HCT116 (cell line): ENCODE data around the gene CXCR6.

Experiments used
- CEBPB ChIP-seq: IDR thresholded peaks from 2 replicates; pipeline ENCODE4 v1.6.1; 2012; ENCODE audit warnings: low read depth
- EZH2phosphoT487 ChIP-seq: fragments of 200-600 bp; IDR thresholded peaks from 2 replicates; pipeline ENCODE4 v1.6.1; 2018; ENCODE audit warnings: antibody characterized with exemption, borderline replicate concordance
- JUND ChIP-seq: IDR thresholded peaks from 2 replicates; pipeline ENCODE4 v1.6.1; 2012
- MAX ChIP-seq: IDR thresholded peaks from 2 replicates; pipeline ENCODE4 v1.6.1; 2012
- POLR2A ChIP-seq: IDR thresholded peaks from 2 replicates; pipeline ENCODE4 v1.7.0; 2011; ENCODE audit warnings: borderline replicate concordance; ENCODE audit not compliant: insufficient read depth, insufficient read length; ENCODE audit errors: extremely low read depth
- YY1 ChIP-seq: IDR thresholded peaks from 2 replicates; pipeline ENCODE4 v1.6.1; 2011; ENCODE audit warnings: low read length, low read depth, moderate library complexity, mild to moderate bottlenecking; ENCODE audit not compliant: insufficient replicate concordance; ENCODE audit errors: extremely low read depth
- TF ChIP-seq, protein P1 (sequence below), 3 experiments: fragments of 200-600 bp in 1 of 3; sonication (generic) in 1 of 3; IDR thresholded peaks in 2 of 3; conservative IDR thresholded peaks in 1 of 3; 2 replicates each; pipeline ENCODE4 v1.5.1; 2012 to 2017; ENCODE audit warnings: low read depth in 2 of 3, low read length in 2 of 3, antibody characterized with exemption in 1 of 3, borderline replicate concordance in 1 of 3, control low read depth in 1 of 3, mild to moderate bottlenecking in 1 of 3, mixed read lengths in 1 of 3, mixed run types in 1 of 3, moderate library complexity in 1 of 3; ENCODE audit not compliant: insufficient read depth in 1 of 3
- TF ChIP-seq, protein P2 (sequence below): IDR thresholded peaks from 2 replicates; pipeline ENCODE4 v1.6.1; 2012

- TF ChIP-seq POLR2A (no peak), CEBPB (no peak), EZH2phosphoT487 (no peak), MAX (no peak), JUND (no peak), YY1 (no peak)
- TF ChIP-seq, protein P1, sequence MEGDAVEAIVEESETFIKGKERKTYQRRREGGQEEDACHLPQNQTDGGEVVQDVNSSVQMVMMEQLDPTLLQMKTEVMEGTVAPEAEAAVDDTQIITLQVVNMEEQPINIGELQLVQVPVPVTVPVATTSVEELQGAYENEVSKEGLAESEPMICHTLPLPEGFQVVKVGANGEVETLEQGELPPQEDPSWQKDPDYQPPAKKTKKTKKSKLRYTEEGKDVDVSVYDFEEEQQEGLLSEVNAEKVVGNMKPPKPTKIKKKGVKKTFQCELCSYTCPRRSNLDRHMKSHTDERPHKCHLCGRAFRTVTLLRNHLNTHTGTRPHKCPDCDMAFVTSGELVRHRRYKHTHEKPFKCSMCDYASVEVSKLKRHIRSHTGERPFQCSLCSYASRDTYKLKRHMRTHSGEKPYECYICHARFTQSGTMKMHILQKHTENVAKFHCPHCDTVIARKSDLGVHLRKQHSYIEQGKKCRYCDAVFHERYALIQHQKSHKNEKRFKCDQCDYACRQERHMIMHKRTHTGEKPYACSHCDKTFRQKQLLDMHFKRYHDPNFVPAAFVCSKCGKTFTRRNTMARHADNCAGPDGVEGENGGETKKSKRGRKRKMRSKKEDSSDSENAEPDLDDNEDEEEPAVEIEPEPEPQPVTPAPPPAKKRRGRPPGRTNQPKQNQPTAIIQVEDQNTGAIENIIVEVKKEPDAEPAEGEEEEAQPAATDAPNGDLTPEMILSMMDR (IDR thresholded peaks at IDR 0.05 in 2 of 3, conservative IDR thresholded peaks at IDR 0.05 in 1 of 3; ENCODE audit: borderline replicate concordance in 1 of 3, insufficient read depth in 1 of 3, low read depth in 2 of 3, low read length in 2 of 3) = no peak
- TF ChIP-seq, protein P2, sequence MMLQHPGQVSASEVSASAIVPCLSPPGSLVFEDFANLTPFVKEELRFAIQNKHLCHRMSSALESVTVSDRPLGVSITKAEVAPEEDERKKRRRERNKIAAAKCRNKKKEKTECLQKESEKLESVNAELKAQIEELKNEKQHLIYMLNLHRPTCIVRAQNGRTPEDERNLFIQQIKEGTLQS = no peak
Measured at GRCh38 chr3:45957586-45957985, 14.3 kb downstream of the CXCR6 start.
